Globus pallidus (tissue), 1 donor: ENCODE results near the gene ANKRD6.

Experiments used
- DNase-seq: peaks from one replicate; pipeline ENCODE4 v3.0.0-alpha.2; 2015; ENCODE audit warnings: low spot score

Gene ANKRD6

DNA sequence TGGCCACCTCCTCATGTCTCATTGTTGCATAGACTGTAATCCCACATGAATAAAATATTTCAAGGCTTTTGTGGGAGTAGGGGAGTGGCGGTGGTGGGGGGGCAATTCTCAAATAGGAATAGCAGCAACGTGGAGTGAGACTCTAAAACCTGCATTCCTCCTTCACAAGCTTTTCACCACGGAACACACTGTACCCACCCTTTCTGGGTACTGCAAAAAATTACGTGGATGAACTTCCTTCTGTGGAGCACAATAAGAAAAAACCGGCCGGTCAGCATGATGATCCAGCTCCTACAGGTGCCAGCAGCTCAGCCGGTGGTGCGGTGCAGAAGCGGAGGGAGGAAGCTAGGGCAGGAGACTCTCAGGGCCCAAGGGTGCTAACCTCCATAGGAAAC, 19.9 kb upstream of the ANKRD6 start:
- DNase-seq: no peak

DNA sequence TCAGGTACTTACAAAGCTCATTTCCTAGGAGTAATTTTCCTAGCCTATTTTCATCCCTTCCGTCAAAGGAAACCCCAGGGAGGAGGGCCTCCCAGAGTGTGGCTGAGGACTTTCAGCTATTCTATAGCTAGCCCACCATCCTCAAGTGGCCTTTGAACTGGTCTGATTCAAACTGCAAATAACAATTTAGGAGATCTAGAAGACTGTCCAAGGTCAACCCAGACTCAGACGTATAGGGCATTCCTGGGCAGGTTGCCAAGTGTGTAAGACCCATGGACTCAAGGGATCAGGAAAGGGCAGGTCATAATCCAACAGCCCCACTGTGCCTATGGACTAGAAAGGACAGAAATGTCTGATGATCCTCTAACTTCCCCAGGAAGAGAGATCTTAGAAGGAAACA, 18.7 kb upstream of the ANKRD6 start:
- DNase-seq: no peak

DNA sequence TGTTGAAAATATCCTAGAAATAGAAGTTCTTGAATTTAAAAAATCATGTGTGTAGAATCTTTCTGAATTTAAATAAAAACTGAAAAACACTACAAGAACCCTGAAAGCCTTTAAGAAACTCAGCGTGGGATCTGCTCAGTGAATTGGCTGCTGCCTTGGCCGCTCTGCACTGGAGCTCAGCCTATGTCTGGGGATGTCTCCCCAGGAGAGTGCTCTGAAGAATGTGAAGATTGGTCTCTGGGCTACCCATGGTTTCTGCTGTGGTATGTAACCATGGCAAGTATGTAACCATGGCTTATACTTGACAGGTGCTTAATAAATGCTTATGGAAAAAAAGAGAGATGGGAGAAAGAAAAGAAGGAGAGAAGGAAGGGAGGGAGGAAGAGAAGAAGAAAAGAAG, 17.8 kb upstream of the ANKRD6 start:
- no peak for DNase-seq

DNA sequence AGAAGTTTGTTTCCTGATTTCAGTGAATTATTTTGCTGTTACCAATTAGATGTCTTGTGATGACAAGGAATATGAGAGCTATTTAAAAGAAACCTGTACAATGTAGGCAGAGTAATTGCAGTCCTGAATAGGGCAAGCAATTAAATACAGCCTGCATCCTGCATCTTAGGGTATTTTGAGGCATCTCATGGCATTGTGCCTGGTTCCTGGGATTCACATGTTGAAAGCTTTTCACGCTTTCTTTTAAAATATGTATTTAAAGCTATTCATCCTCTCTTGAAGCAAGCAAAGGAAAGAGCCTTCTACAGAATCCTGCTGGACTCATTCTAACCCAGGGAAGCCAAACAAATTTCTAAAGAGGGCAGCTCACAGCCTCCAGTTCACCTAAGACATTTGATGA, 16.2 kb upstream of the ANKRD6 start:
- DNase-seq: no peak

DNA sequence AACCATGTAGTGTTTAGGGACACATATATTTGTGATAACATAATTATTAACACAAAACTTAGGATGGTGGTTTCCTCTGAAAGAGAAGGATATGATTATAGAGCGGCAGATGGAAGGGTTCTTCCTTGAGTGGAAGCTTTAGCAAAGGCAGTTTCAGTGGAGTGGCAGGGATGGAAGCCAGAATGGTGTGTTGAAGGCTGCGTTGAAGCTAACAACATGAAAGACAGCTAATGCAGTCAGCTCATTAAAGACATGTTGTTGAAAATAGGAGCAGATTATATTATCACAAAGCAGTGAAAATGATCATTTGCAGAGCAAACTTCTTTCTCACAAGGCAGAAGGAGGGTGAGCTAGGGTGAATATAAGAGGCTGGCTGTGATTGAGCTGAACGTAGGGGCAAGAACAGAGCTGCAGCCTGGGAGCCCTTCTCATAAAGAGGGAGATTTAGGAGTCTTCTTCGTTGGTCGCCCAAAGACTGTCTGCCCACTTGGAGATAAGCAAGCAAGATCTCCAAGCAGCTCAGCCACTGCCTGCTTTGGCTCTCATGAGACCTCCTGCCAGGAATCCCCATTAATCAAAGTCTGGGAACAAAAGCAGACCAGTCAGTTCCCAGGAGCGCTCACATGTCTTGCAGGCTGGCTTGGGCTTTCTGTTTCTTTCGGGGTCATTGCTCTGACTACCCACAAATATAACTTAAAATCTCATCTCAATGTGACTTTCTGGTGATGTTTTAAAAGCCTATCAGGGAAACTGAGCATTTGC, 2.6 kb upstream of the ANKRD6 start:
- DNase-seq: no peak

DNA sequence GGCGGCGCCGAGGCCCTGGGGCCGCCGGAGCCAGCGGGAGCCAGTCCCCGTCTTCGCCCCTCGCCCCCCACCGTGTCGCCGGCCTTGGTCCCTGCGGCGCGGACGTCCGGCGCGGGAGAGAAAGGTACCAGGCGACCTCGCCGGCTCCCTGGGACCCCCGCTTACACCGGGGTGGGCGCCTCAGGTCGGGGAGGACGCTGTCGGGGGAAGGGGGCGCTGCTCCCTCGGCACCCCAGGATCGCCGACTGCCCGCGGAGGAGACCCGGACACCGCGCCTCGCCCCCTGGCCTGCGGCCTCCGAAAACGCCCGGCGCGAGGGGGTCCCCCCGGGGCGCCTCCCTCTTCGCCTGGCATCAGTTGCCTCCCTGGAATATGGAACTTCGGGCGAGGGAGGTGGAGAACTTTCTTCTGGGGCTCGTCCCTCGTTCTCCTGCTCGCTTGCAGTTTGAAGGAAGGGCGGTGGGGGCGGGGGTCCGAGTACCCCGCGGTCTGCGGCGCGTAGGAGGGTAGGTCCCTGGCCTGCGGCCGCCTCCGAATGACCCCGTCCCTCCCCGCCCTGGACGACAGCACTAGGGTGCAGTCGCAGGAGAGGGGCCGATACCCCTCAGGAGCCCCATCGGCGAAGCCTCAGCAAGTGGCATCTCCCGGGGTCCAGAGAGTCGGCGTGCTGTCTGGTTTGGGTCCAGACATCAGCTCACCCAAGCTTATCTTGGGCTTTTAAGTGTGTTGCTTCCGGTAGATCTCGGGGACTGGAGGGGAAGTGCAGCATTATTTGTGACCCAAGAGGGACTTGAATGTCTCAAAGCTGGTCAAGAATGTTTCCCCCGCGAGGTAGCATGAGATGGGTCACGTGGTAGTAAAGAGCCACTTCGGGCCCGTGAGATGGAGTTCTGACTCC, 549 bp downstream of the ANKRD6 start:
- DNase-seq: no peak

DNA sequence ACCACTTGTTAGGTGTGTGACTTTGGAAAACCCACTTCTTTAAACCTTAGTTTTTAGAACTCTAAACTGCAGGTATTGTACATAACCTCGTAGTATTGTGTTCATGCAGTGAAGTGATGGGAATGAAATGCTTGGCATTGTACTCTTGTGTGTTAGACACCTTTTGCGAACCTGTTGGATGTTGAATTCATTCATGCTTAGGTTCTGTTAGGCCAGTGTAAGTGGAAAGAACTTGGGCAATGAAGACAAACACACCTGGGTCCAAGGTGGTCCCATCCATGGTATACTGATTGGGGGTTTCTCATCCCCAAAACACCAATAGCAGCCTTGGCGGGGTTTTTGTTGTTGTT, 1.2 kb downstream of the ANKRD6 start:
- DNase-seq: no peak

DNA sequence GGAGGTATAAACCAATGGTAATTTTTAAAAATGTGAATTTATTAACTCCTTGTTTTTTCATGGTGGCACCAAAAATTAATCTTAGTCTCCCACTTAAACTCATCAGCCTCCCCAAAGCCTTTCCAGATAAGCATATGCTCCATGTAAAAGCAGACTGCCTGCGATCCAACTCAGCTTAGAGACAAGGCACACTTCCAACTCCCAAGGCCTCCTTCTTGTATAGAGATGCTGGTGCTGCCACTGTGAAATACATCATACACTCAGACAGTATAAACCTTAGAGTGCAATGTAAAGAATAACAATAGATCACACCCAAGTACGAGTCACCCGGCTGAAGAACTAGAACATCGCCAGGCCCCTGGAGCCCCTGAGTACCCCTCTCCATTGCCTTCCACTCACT, 2.0 kb downstream of the ANKRD6 start:
- DNase-seq: no peak

DNA sequence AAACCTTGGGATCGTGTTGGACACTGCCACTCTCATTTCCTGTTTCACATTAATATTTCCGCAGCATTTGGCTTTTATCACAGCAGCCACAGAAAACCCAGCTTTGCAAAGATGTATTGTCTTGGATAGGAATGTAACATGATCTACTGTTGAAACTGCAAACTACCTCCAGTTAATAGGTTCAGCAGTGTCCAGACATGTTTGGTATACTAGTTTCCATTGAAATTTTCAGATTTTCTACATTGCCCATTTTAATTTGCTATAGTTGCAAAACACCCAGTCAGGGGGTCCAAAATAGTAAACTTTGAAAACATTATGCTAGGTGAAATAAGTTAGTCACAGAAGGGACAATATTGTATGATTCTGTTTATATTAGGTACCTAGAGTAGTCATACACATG, 3.3 kb downstream of the ANKRD6 start:
- DNase-seq: no peak

DNA sequence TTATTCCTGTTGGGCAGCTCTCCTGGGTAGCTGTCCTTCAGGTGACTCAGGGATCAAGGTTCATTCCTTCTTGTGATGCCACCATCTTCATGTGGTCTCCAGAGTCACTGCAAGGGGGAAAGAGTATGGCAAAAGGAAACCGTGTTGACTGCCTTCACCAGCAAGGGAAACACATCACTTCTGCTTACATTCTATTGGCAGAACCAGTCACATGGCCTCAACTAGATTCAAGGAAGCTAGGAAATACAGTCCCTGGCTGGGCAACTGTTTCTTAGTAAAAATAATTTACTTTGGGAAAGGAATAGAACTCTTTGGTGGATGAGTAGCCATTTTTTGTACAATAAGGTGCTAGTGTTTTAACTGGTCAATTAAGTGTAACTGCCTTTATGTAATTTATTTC, 5.3 kb downstream of the ANKRD6 start:
- DNase-seq: no peak

DNA sequence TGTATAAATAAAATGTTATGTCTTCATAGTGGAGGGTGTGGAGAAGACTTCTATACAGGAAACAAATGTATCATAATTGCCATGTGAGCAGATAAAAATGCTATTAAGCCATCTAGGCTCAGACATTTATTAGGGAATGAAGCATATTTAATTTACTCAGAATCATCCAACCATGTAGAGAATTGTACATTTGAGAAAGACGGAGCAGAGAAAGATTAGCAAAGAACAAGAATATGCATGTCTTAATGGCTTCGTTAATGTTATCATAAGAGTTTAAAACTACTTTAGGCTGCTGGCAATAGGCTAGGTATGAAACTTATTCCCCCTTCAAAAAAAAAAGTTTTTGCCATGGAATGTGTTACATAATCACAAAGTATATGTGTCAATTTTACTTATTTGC, 6.1 kb downstream of the ANKRD6 start:
- no peak for DNase-seq

DNA sequence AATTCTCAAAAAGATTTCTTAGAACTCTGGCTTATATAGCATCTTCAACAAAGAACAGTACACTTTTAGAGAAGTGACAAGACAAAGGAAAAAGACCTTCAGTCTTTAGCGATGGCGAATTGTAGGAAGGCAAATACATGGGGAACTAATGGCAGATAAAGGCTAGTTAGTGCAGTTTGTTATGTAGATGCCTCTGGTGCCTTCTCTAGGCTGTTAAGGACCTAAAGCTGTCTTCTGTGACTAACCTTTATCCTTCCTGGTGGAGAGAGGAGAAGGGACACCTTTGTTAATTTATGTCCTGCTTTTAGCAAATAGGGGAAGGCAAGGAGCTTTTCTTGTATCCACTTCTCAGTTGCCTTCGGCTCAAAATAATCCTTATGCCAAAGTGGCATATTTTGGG, 7.2 kb downstream of the ANKRD6 start:
- DNase-seq: no peak

DNA sequence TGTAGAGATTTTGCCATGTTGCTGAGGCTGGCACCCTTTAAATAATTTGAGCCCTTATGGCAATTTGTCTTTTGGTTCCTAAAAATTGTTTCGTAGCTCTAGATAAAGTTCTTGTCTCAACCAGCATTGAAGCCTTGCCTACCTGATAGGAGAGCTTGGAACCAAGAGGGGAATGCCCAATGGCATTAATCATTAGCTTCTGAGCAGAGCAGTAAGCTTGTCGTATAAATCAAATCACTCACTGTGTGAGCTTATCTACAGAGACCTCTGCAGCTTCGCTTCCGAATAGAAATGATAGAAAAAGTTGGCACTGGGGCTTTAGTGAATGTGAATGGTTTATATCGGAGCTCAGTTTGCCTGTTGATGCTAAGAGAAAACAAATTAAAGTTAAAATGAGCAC, 10.7 kb downstream of the ANKRD6 start:
- DNase-seq: no peak

DNA sequence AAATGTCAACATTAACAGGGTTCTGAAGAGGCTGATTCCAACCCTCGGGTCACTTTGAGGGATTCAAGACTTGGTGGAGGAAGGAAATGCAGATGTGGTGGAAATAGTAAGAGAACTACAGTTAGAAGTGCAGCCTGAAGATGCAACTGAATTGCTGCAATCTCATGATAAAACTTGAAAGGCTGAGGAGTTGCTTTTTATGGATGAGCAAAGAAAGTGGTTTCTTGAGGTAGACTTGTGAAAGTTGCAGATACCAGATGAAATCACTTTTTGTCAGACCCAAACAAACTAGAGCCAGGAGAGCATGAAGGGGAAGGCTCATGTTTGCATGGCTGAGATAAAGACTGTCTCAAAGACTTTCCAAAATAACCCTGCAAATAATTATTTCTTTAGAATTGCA, 16.2 kb downstream of the ANKRD6 start:
- no peak for DNase-seq

DNA sequence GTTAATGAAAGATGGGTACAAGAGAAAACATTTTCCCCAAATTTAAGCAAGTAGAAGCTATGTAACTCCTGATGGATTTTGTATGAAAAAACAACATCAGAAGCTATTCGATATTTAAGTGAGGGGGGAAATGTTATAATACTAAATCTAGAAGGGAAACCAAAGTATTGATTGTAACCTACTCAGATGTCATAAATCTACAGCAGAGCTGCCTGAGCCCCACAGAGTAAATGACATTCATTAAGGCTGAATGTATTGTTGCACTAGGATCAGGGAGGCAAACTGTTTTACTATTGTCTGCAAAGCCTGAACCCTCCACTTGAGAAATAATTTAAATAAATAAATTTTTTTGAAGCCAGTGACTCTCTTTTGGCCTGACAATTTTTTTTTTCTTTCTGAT, 19.3 kb downstream of the ANKRD6 start:
- DNase-seq: no peak

DNA sequence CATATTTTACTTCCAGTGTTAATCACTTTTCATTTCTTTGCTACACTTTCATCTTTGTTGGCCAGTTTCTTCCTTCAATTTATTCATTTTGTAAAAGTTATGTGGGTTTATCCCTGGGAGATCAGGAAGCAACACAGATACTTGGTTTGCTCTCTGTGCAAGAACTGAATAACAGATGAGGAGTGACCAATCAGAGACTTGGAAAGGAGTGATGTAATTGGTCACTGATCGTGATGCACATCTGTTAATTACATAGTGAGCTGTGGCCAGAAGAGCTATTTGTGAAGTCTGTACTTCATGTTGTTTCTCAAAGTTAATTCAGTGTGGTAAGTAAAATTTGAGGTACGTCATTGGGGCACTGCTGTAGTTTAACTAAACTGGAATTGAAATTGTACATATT, 21.3 kb downstream of the ANKRD6 start:
- DNase-seq: no peak

DNA sequence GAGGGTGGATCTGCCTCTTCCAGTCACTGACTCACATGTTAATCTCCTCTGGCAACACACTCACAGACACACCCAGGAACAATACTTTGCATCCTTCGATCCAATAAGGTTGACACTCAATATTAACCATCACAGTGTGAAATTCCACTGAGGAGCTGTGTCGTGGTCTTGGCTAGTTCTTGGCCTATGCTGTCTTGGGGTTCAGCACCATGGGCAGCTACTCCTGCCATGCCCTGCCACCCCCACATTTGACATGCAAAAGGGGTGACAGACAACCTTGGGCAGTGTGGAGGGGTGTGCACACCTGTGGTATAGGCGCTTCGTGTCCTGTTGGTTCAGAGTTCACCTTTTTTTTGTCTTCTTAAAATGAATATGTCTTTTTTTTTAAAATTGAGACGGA, 25.8 kb downstream of the ANKRD6 start:
- no peak for DNase-seq

DNA sequence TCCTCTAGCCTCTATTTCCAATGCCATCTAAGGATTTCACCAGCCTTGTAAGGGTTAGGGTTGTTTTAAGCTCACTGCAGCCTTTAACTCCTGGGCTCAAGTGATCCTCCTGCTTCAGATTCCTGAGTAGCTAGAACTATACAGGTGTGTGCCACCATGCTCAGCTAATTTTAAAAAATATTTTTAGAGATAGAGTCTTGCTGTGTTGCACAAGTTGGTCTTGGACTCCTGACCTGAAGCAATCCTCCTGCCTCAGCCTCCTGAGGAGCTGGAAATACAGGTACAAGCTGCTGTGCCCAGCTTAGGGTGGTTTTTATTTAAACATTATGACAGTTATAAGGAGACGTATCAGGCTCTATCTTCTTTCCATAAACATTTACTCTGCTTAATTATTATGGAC, 26.5 kb downstream of the ANKRD6 start:
- DNase-seq: no peak

DNA sequence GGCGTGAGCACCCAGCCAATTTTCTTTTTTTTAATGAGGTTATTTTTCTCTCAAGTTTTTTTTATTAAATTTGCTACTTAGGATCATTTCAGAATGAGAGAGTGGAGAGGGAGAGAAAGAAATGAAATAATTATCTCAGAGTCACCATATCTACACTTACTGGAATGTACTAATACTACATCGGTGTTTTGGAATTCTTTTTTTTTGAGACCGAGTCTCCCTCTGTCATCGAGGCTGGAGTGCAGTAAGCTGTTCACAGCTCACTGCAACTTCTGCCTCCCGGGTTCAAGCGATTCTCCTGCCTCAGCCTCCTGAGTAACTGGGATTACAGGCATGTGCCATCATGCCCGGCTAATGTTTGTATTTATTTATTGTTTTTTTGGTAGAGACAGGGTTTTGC, 27.8 kb downstream of the ANKRD6 start:
- no peak for DNase-seq

DNA sequence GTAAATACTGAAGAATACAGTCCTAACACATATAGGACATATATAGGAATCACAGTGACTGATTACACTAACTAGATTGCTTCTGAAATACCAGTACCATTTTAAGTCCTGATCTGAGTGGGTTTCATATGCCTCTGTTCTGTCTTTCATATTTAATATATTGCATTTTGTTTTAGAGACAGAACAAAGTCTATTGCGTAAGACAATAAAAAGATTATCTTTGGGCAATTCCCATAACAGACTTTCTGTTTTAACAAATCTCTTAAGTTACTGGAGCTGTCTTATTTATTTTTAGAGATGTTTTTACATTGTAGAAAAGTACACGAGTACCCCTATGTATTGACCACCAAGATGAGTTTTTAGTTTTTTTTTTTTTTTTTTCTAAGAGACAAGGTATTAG, 29.6 kb downstream of the ANKRD6 start:
- DNase-seq: no peak

DNA sequence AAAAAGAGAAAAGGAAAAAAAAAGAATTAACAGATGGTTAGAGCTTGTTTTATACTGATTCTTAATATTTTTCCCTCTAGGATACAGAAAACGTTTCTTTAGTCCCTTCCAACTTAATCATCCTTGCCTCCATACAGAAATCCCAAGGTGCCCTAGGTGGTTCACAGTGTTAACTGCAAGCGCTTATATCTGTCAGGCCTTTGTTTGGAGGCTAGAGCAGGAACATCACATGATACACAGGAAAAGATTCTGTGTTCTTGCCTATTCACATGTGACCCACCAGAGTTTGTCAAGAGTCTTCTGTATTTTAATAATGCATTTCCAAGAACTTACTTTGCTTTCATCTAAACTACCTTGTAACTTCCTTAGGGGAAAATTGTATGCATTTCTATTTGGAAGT, 31.3 kb downstream of the ANKRD6 start:
- no peak for DNase-seq

DNA sequence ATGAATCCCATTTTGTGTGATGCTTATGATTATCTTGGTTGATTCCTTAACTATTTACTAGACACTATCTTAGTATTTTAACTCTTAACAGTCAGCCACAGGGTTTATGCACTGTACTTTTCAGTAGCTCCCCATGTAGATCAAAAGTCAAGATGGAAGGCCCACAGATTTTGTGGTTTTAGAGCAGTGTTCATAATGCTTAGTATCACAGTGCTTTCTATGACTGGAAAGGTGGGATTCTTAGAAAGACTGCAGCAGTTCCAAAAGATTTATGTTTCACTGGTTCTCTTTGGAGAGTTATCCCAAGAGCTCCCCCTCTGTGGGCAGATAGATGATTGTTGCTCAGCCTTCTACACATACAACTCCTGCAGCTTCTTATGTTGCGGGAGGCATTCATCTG, 34.5 kb downstream of the ANKRD6 start:
- no peak for DNase-seq

DNA sequence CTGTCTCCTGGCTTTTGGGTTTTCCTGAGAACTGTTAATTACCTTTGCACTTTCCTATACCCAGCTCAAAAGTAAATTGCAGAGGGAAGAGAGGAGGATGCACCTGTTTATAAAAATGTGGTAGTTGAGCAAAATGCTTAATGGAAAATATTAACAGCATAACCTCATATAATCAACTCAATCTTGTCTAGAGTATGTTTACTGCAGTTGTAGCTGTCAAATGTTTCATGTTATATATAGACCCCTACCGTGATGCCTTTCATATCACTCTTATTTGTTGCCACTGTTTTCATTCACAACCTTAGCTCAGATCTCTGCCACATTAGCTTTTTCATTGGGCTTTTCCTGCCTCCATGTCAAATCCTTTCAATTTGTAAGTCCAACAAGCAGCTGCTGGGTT, 36.0 kb downstream of the ANKRD6 start:
- DNase-seq: no peak
